GM18507 (cell line): ENCODE data around the gene AKAP13.

Experiments used
- DNase-seq: peaks from one replicate; pipeline ENCODE4 v3.0.0; 2011; ENCODE audit warnings: low read depth; ENCODE audit not compliant: insufficient read length; ENCODE audit errors: extremely low spot score
- FAIRE-seq: peaks from 2 replicates; lab custom pipeline; 2011; peaks lifted over from hg19 to GRCh38; lab: Jason Lieb, UNC

The AKAP13 gene

DNA sequence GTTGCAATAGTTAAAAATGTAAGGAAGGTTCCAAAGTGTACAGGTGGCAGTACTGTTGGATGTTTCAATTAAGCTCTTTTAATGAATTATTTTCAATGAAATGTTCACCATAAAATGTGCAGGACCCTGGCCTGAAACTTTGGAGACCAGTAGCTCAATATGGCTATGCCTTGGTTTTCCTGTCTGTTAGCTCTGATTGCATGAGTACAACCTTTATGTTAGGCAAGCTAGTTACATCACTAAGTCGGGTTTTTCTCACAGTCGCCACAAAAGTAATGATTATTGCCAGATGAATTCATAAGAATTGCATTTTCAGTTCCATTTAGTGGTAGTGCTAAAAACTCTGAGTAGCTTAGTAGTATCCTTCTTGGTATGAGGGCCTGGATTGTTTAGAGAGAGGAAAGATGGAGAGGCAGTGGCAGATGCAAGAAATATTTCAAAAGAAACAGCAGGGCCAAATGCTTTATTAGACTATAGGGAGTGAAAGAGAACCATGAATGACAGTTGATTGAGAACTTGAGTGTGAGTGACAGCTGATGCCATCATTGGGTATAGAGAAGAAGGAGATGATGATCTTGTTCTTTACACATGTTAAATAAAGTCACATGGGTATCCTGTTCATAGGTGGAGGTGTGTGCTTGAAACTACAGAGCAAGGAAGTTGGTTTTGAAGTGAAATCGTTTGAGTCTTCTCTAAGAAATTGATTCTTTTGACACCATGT, 109.5 kb downstream of the AKAP13 start:
- no peak for DNase-seq
- peak; percentile 45 for FAIRE-seq

- no peak for FAIRE-seq
- no peak for DNase-seq
These were observed 110.5 kb downstream of the AKAP13 start for GRCh38 chr15:85490856-85491255.

DNA sequence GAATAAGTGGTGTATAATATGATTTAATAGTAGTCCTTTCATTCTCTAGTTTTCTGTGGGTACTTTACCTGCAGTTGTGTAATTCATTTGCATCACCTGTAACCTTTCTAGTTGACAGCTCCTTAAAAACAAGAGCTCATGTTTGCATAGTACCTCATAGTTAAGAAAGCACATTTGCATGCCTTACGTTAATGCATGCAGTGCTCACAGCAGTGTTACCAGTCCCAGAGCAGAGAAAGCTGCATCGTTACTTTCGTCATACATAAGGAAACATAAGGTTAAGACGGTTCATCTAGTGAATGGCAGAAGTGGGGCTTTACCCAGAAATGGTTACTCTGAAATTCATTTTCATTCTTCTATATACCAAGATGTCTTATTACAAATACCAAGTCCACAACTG, 111.3 kb downstream of the AKAP13 start:
- FAIRE-seq: no peak
- DNase-seq: no peak

DNA sequence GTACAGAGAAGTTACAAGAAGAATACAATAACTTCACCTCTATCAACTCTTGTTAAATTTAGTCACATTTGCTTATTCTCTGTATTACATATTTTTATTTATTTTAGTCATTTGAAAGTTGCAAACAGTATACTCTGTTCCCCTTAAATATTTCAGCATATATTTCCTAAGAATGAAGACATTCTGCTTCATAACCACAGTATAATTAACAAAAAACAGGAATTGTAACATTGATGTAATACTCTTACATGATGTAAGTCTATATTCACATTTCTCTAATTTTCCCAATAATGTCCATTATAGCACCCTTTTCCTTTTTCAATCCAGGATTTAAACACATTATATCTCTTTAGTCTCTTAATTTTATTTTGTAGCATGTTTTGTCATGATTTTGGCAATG, 112.0 kb downstream of the AKAP13 start:
- FAIRE-seq (no peak), DNase-seq (no peak)

GRCh38 chr15:85493260-85493659, 112.9 kb downstream of the AKAP13 start:
- FAIRE-seq: peak; percentile 5
- no peak for DNase-seq

- no peak for FAIRE-seq
- DNase-seq: no peak
These were observed 113.8 kb downstream of the AKAP13 start for GRCh38 chr15:85494048-85494777.

DNA sequence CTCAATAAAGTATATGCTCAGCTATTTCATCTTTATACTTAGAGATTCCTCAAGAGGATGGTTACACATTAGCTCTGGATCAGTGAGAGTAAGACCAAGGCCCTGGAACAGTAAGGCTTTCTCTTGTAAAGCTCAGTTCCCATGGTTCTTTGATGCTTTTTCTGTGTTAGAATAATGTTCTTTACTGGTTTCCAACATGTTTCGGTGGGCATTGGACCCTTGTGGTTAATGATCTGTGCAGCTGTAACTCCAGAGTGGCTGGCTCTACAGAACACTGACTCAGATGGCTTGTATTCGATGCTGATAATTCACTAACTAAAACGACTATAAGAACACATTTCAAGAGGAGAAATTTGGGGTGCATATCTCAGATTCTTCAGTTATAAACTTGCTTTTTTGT, 114.7 kb downstream of the AKAP13 start:
- FAIRE-seq: no peak
- no peak for DNase-seq

- FAIRE-seq: no peak
These were observed 115.1 kb downstream of the AKAP13 start for GRCh38 chr15:85495544-85495943.

GRCh38 chr15:85496151-85496550, 115.7 kb downstream of the AKAP13 start:
- FAIRE-seq: no peak
- DNase-seq: no peak

More at GRCh38 chr15:85495544-85495943, 115.1 kb downstream of the AKAP13 start:
- no peak for DNase-seq

- FAIRE-seq: no peak
- DNase-seq: no peak
These were observed 116.3 kb downstream of the AKAP13 start for GRCh38 chr15:85496551-85497171.

- FAIRE-seq (no peak), DNase-seq (no peak)
These were observed 116.8 kb downstream of the AKAP13 start for GRCh38 chr15:85497172-85497569.

- DNase-seq (no peak), FAIRE-seq (no peak)
These were observed 118.1 kb downstream of the AKAP13 start for GRCh38 chr15:85498471-85498870.

GRCh38 chr15:85499371-85499887, 119.0 kb downstream of the AKAP13 start:
- no peak for DNase-seq

GRCh38 chr15:85500060-85500708, 119.8 kb downstream of the AKAP13 start:
- FAIRE-seq (no peak), DNase-seq (no peak)

More at GRCh38 chr15:85499371-85499887, 119.0 kb downstream of the AKAP13 start:
- FAIRE-seq: no peak

DNA sequence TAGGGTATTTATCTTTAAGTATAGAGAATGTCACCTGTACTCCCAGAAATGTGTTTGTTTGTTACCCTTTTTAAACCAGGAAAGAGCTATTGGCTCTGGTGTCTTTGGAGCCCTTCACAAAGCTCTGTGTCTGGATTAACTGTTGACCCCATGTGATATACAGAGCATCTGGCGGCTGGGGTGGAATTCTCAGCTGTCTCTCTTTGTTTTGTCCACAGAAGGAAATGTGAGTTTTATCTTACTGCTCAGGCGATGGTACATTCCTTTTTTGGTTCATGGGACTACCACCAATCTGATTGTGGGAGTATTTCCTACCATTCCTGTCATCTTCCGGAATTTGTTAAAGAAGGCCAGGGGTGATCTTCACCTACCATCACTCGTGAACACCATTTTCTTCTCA, 120.3 kb downstream of the AKAP13 start:
- FAIRE-seq (no peak), DNase-seq (no peak)

DNA sequence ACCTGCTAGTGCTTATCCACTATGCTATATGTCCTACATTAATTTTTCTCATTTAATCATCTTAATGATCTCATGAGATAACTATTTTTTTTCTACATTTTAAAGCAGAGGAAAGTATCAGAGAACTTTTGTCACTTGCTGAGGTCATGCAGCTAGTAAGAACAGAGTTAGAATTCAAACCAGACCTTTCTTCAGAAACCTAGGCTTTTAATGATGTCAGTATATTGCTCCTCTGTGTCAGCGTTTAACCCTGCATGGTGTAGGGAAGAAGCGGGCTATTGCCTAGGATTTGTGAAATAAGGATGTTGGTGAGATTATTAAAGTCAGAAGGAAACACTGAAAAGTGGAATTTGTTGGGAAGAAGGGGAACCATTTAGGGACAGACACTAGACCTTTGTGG, 121.2 kb downstream of the AKAP13 start:
- FAIRE-seq: no peak

DNA sequence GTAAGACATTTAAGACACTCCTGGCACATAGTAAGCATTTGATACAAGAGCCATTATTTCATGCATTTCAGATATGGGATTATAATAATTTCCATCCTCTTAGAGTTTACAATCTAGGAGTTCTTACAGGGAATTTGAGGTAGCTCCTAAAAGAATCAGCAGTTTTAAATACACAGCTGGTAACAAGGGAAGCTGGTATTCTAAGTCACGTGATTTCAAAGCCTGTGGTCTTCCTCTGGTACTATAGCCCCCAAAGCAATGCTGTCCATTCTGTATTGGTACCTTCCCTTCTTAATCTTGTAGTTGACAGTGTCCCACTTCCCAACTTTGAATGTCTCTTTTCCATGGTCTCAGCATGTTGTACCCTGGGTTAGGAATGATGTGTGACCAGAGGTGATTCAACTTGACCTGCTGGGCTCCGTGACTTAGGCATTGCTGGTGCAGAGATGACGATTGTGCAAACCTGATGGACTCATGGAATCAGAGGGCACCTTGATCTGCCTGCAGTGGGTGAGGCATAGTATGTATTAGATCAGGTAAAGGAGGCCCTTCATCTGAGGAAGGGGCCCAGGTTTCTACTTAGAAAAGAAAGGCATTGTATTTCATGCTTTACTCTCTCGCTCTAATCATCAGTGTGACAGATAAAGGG, 122.9 kb downstream of the AKAP13 start:
- FAIRE-seq (no peak), DNase-seq (no peak)

More for the DNA sequence above, 121.2 kb downstream of the AKAP13 start:
- DNase-seq: no peak

DNA sequence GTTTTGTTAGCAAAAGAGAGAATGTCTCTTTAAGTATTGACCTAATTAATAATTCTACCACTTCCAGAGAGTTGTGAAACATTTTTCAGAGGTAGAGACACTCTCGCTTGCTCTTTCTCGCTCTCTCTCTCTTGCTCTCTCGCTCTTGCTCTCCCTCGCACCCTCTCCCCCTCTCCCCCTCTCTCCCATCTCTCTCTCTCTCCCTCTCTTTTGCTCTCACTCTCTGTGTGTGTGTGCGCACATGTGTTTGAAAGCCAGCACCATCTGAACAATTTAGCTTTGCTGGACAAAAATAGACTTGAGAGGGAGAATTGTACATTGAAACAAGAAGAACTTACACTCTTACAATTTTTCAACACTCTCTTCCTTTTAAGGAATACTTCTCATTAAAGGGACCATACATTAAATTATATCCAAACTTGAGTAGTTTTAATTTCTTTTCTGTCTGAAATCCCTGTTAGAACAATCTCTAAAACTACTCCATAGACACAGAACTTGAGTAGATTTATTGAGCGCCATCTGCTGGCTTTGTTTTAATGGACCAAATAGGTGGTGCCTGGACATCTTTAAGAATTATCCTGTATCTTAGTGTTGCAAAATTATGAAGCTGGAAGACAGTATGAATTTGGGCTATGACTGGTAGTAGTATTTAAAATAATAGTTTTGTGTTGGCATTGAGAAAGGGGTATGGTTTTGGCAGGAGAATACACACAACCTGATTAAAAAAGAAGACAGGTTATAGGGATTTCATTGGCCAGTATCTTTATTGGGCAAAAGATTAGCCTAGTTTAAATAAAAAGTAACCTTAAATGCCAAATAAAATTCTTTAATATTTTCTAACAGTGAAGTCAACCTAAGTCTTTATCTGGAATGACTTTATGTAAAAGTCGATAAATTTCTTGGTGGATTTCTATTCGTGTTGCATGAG, 124.6 kb downstream of the AKAP13 start:
- DNase-seq: peak; percentile 9
- peak; percentile 71 for FAIRE-seq
